ENCODE data around the gene ITPA.

The ITPA gene

GRCh38 chr20:3226864-3227263 is 17.6 kb downstream of the ITPA start:
- Histone ChIP-seq H3K4me3 (ENCODE audit: low read length) (no peak overlapping the region), H3K9ac (ENCODE audit: low read depth, low read length) (no peak overlapping the region), H3K9me3 (replicated peaks; ENCODE audit: low read length) (no peaks in the 10 kb centered on the region), H3K4me2 (ENCODE audit: low read length) (no peak overlapping the region), H3K36me3 (ENCODE audit: insufficient read depth, low read length) (peaks cover 19% of the 10 kb centered on the region), H3K4me1 (ENCODE audit: control insufficient read depth, insufficient read depth, low read length) (peaks cover 10% of the 10 kb centered on the region), H3K27me3 (ENCODE audit: control insufficient read depth, insufficient read depth, low read length) (no peaks in the 10 kb centered on the region)

- no peak overlapping the region for H3K4me3 ChIP-seq (ENCODE audit: low read length)
- H3K4me1 ChIP-seq (ENCODE audit: control insufficient read depth, insufficient read depth, low read length) = peaks cover 10% of the 10 kb centered on the region
- no peaks in the 10 kb centered on the region for H3K27me3 ChIP-seq (ENCODE audit: control insufficient read depth, insufficient read depth, low read length)
- H3K4me2 ChIP-seq (ENCODE audit: low read length) = no peak overlapping the region
- no peak overlapping the region for H3K9ac ChIP-seq (ENCODE audit: low read depth, low read length)
- no peaks in the 10 kb centered on the region for H3K9me3 ChIP-seq (replicated peaks; ENCODE audit: low read length)
- peaks cover 14% of the 10 kb centered on the region for H3K36me3 ChIP-seq (ENCODE audit: insufficient read depth, low read length)
These were observed 18.2 kb downstream of the ITPA start for GRCh38 chr20:3227506-3227905.

- no peak overlapping the region for H3K4me2 ChIP-seq (ENCODE audit: low read length)
- H3K4me3 ChIP-seq (ENCODE audit: low read length) = no peak overlapping the region
- peaks cover 9% of the 10 kb centered on the region for H3K36me3 ChIP-seq (ENCODE audit: insufficient read depth, low read length)
- no peaks in the 10 kb centered on the region for H3K27me3 ChIP-seq (ENCODE audit: control insufficient read depth, insufficient read depth, low read length)
- no peak overlapping the region for H3K9ac ChIP-seq (ENCODE audit: low read depth, low read length)
- H3K4me1 ChIP-seq (ENCODE audit: control insufficient read depth, insufficient read depth, low read length) = peaks cover 4% of the 10 kb centered on the region
- no peaks in the 10 kb centered on the region for H3K9me3 ChIP-seq (replicated peaks; ENCODE audit: low read length)
These were observed 18.8 kb downstream of the ITPA start for GRCh38 chr20:3227936-3228749.

GRCh38 chr20:3228750-3229032 is 19.4 kb downstream of the ITPA start:
- no peak overlapping the region for H3K4me3 ChIP-seq (ENCODE audit: low read length)
- H3K9me3 ChIP-seq (replicated peaks; ENCODE audit: low read length) = no peaks in the 10 kb centered on the region
- H3K4me2 ChIP-seq (ENCODE audit: low read length) = no peak overlapping the region
- peaks cover 5% of the 10 kb centered on the region for H3K36me3 ChIP-seq (ENCODE audit: insufficient read depth, low read length)
- peaks cover 4% of the 10 kb centered on the region for H3K4me1 ChIP-seq (ENCODE audit: control insufficient read depth, insufficient read depth, low read length)
- H3K27me3 ChIP-seq (ENCODE audit: control insufficient read depth, insufficient read depth, low read length) = no peaks in the 10 kb centered on the region
- H3K9ac ChIP-seq (ENCODE audit: low read depth, low read length) = no peak overlapping the region

GRCh38 chr20:3229158-3229557 is 19.9 kb downstream of the ITPA start:
- H3K4me3 ChIP-seq (ENCODE audit: low read length) = no peak overlapping the region
- H3K9ac ChIP-seq (ENCODE audit: low read depth, low read length) = no peak overlapping the region
- peaks cover 4% of the 10 kb centered on the region for H3K4me1 ChIP-seq (ENCODE audit: control insufficient read depth, insufficient read depth, low read length)
- no peaks in the 10 kb centered on the region for H3K27me3 ChIP-seq (ENCODE audit: control insufficient read depth, insufficient read depth, low read length)
- H3K36me3 ChIP-seq (ENCODE audit: insufficient read depth, low read length) = peaks cover 5% of the 10 kb centered on the region
- no peak overlapping the region for H3K4me2 ChIP-seq (ENCODE audit: low read length)
- no peaks in the 10 kb centered on the region for H3K9me3 ChIP-seq (replicated peaks; ENCODE audit: low read length)

- no peak overlapping the region for H3K4me2 ChIP-seq (ENCODE audit: low read length)
- H3K4me3 ChIP-seq (ENCODE audit: low read length) = no peak overlapping the region
- H3K36me3 ChIP-seq (ENCODE audit: insufficient read depth, low read length) = peaks cover 5% of the 10 kb centered on the region
- peaks cover 4% of the 10 kb centered on the region for H3K4me1 ChIP-seq (ENCODE audit: control insufficient read depth, insufficient read depth, low read length)
- H3K27me3 ChIP-seq (ENCODE audit: control insufficient read depth, insufficient read depth, low read length) = no peaks in the 10 kb centered on the region
- H3K9me3 ChIP-seq (replicated peaks; ENCODE audit: low read length) = no peaks in the 10 kb centered on the region
- H3K9ac ChIP-seq (ENCODE audit: low read depth, low read length) = no peak overlapping the region
These were observed 20.5 kb downstream of the ITPA start for GRCh38 chr20:3229798-3230197.

- H3K9ac ChIP-seq (ENCODE audit: low read depth, low read length) = no peak overlapping the region
- H3K4me2 ChIP-seq (ENCODE audit: low read length) = no peak overlapping the region
- no peaks in the 10 kb centered on the region for H3K4me1 ChIP-seq (ENCODE audit: control insufficient read depth, insufficient read depth, low read length)
- no peak overlapping the region for H3K4me3 ChIP-seq (ENCODE audit: low read length)
- no peaks in the 10 kb centered on the region for H3K9me3 ChIP-seq (replicated peaks; ENCODE audit: low read length)
- no peaks in the 10 kb centered on the region for H3K27me3 ChIP-seq (ENCODE audit: control insufficient read depth, insufficient read depth, low read length)
- H3K36me3 ChIP-seq (ENCODE audit: insufficient read depth, low read length) = peaks cover 5% of the 10 kb centered on the region
These were observed 21.8 kb downstream of the ITPA start for GRCh38 chr20:3231116-3231515.

GRCh38 chr20:3231889-3232588 is 22.7 kb downstream of the ITPA start:
- peaks cover 2% of the 10 kb centered on the region for H3K36me3 ChIP-seq (ENCODE audit: insufficient read depth, low read length)
- H3K4me3 ChIP-seq (ENCODE audit: low read length) = no peak overlapping the region
- no peak overlapping the region for H3K4me2 ChIP-seq (ENCODE audit: low read length)
- no peaks in the 10 kb centered on the region for H3K4me1 ChIP-seq (ENCODE audit: control insufficient read depth, insufficient read depth, low read length)
- H3K9ac ChIP-seq (ENCODE audit: low read depth, low read length) = no peak overlapping the region
- peaks cover 4% of the 10 kb centered on the region for H3K27me3 ChIP-seq (ENCODE audit: control insufficient read depth, insufficient read depth, low read length)
- H3K9me3 ChIP-seq (replicated peaks; ENCODE audit: low read length) = no peaks in the 10 kb centered on the region

GRCh38 chr20:3233131-3233990 is 24.1 kb downstream of the ITPA start:
- Histone ChIP-seq H3K4me2 (ENCODE audit: low read length) (no peak overlapping the region), H3K4me3 (ENCODE audit: low read length) (no peak overlapping the region), H3K9ac (ENCODE audit: low read depth, low read length) (no peak overlapping the region), H3K9me3 (replicated peaks; ENCODE audit: low read length) (no peaks in the 10 kb centered on the region), H3K4me1 (ENCODE audit: control insufficient read depth, insufficient read depth, low read length) (peaks cover 3% of the 10 kb centered on the region), H3K36me3 (ENCODE audit: insufficient read depth, low read length) (no peaks in the 10 kb centered on the region), H3K27me3 (ENCODE audit: control insufficient read depth, insufficient read depth, low read length) (peaks cover 15% of the 10 kb centered on the region)

- Histone ChIP-seq H3K4me3 (ENCODE audit: low read length) (no peak overlapping the region), H3K27me3 (ENCODE audit: control insufficient read depth, insufficient read depth, low read length) (peaks cover 19% of the 10 kb centered on the region), H3K9me3 (replicated peaks; ENCODE audit: low read length) (no peaks in the 10 kb centered on the region), H3K4me1 (ENCODE audit: control insufficient read depth, insufficient read depth, low read length) (peaks cover 9% of the 10 kb centered on the region), H3K9ac (ENCODE audit: low read depth, low read length) (no peak overlapping the region), H3K4me2 (ENCODE audit: low read length) (no peak overlapping the region), H3K36me3 (ENCODE audit: insufficient read depth, low read length) (no peaks in the 10 kb centered on the region)
These were observed 24.7 kb downstream of the ITPA start for GRCh38 chr20:3233991-3234498.

- H3K4me2 ChIP-seq (ENCODE audit: low read length) = no peak overlapping the region
- no peaks in the 10 kb centered on the region for H3K9me3 ChIP-seq (replicated peaks; ENCODE audit: low read length)
- H3K4me3 ChIP-seq (ENCODE audit: low read length) = no peak overlapping the region
- no peaks in the 10 kb centered on the region for H3K36me3 ChIP-seq (ENCODE audit: insufficient read depth, low read length)
- H3K27me3 ChIP-seq (ENCODE audit: control insufficient read depth, insufficient read depth, low read length) = peaks cover 32% of the 10 kb centered on the region
- H3K4me1 ChIP-seq (ENCODE audit: control insufficient read depth, insufficient read depth, low read length) = peaks cover 20% of the 10 kb centered on the region
- no peak overlapping the region for H3K9ac ChIP-seq (ENCODE audit: low read depth, low read length)
These were observed 26.5 kb downstream of the ITPA start for GRCh38 chr20:3235666-3236324.
